Stimulated activated naive CD8-positive, alpha-beta T cell treated with anti-CD3 and anti-CD28 coated beads, Interleukin-15, Interleukin-2, amounts not matched to agents 100 ng/mL and 50 ng/mL, for 24 hours (primary cell): ENCODE results near the gene AGR3.

ENCODE experiments used
- H3K27ac Mint-ChIP-seq: one replicate; pipeline ENCODE4 v1.8.0; 2021; ENCODE audit warnings: mild to moderate bottlenecking, mixed read lengths
- H3K27me3 Mint-ChIP-seq: one replicate; pipeline ENCODE4 v1.8.0; 2021; ENCODE audit warnings: mixed read lengths
- H3K36me3 Mint-ChIP-seq: one replicate; pipeline ENCODE4 v1.8.0; 2021; ENCODE audit warnings: low read depth, mixed read lengths
- H3K4me1 Mint-ChIP-seq: one replicate; pipeline ENCODE4 v1.8.0; 2021; ENCODE audit warnings: low read depth, mixed read lengths
- H3K4me3 Mint-ChIP-seq: one replicate; pipeline ENCODE4 v1.8.0; 2021; ENCODE audit warnings: mild to moderate bottlenecking, mixed read lengths
- H3K9me3 Mint-ChIP-seq: one replicate; pipeline ENCODE4 v1.8.0; 2021; ENCODE audit warnings: mixed read lengths

AGR3 gene

DNA sequence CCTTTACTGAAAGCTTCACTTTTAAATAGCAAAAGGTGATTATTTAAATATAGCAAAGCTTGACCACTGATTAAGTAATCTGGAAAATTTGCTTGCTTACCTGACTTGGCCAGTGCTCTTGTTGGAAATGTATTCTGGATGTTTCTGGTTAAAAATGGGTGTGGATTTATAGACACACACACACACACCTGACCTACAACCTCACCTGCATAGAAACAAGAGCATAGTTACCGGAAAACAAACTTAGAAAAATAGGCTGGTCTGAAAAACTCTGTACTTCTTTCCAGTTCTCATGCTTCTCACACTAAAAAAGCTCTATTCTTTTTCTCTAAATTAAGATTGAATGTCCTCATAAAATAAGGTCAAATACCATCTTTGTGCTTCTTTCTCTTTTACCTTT lies at the start of gene AGR3:
TSS of gene AGR3 (minus strand) at position 140 of the 400 bp plus-strand sequence. CDS start 3,365 bp downstream, outside the sequence.
- H3K4me1 Mint-ChIP-seq = no peaks in the 10 kb centered on the region
- H3K4me3 Mint-ChIP-seq = no peak within 1 kb of the TSS
- no peaks in the 10 kb centered on the region for H3K36me3 Mint-ChIP-seq
- no peaks in the 10 kb centered on the region for H3K27me3 Mint-ChIP-seq
- no peaks in the 10 kb centered on the region for H3K9me3 Mint-ChIP-seq
- H3K27ac Mint-ChIP-seq = no peak within 1 kb of the TSS

DNA sequence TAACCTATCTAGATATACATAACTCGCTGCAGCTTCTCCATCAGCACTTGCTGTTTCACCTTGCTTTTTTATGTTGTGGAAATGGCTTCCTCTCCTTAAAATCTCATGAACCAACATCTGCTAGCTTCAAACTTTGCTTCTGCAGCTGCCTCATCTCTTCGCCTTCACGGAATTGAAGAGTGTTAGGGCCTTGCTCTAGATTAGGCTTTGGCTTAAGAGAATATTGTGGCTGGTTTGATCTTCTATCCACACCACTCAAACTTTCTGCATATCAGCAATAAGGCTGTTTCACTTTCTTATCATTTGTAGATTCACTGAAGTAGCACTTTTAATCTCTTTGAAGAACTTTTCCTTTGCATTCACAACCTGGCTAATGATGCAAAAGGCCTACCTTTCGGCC lies 49.2 kb upstream of the AGR3 start:
- Mint-ChIP-seq H3K36me3 (no peaks in the 10 kb centered on the region), H3K27me3 (peaks cover 10% of the 10 kb centered on the region), H3K4me1 (peaks cover 49% of the 10 kb centered on the region), H3K9me3 (no peaks in the 10 kb centered on the region), H3K4me3 (no peak overlapping the region), H3K27ac (peak overlapping the region; percentile 8)

DNA sequence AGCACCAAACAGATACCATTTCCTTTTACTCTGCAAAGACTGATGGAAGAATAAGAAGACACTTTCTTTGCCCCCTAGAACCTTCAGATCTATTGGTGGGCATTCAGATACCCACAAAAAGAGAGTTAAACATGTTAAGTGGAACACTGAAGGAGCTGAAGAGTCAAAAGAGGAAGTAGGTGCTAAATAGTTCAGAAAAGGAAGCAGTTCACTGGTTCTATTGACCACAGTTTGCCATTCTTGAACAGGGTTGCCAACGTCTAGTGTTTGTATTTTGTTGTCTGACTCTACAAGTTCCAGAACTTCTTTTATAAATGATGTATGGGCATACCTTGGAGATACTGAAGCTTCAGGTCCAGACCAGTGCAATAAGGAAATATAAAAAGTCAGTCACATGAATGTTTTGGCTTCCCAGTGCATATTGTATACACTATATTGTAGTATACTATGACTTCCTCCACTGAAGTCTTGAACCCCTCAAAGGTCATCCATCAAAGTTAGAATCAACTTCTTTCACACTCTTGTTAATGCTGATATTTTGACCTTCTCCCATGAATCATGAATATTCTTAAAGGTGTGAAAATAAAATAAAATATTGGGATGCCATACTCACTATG lies 47.5 kb upstream of the AGR3 start:
- Mint-ChIP-seq H3K27me3 (peaks cover 10% of the 10 kb centered on the region), H3K27ac (no peak overlapping the region), H3K4me1 (peaks cover 38% of the 10 kb centered on the region), H3K4me3 (no peak overlapping the region), H3K36me3 (no peaks in the 10 kb centered on the region), H3K9me3 (no peaks in the 10 kb centered on the region)

DNA sequence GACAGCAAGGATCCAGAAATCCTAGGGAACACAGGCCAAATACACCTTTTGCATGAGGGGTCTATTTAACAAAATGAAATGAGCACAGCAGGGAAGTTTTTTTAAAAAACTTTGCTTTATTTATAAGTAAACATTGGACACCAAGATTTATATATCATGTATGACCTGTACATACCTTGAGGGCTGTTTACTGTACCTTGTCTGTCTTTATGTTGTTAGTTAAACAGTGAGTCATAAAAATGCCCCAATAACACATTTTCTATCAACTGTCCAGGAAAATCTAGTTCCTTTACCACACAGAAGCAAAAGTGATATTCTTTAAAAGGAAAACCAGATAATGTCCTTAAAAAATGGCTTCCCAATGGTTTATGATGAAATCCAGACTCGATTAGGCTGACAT lies 45.1 kb upstream of the AGR3 start:
- Mint-ChIP-seq H3K4me3 (no peak overlapping the region), H3K27ac (no peak overlapping the region), H3K4me1 (peaks cover 32% of the 10 kb centered on the region), H3K27me3 (peaks cover 7% of the 10 kb centered on the region), H3K36me3 (no peaks in the 10 kb centered on the region), H3K9me3 (no peaks in the 10 kb centered on the region)

DNA sequence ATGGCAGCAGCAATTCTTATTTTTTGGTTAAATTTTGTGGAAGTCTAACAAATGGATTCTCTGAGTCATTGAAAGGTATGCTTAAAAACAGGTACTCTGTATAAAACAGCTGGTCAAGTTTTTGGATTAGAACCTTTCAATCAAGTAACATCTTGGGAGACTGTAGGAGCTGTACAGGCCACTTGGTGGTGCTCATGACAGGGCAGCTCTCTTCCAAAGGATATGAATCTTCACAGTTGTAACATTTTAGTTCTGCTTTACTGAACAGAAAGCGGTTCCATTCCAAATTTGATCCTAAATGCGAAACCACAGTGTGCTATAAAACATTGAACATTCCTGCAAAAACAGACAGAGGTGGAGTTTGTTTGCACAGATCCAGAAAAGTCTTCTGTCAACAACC lies 44.5 kb upstream of the AGR3 start:
- no peak overlapping the region for H3K27ac Mint-ChIP-seq
- H3K36me3 Mint-ChIP-seq = no peaks in the 10 kb centered on the region
- no peak overlapping the region for H3K4me3 Mint-ChIP-seq
- peaks cover 7% of the 10 kb centered on the region for H3K27me3 Mint-ChIP-seq
- H3K4me1 Mint-ChIP-seq = peaks cover 29% of the 10 kb centered on the region
- no peaks in the 10 kb centered on the region for H3K9me3 Mint-ChIP-seq

DNA sequence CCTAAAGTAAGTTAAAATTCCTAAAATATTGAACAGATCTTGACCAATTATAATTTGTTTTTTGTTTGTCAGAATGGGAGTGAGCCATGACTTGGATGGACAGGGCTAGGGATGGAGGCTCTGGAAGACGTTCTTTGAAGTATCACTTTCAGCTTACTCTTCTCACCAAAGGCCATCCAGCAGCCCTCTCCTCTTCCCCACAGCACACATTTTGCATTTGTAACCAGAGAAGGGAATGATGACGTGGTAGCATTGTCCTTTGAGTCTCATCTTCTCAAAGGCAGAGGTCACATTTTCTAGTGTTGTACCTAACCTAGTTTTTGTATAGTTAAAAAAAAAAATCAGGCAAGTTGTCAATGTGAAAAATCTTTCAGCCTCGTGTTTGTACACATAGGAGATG lies 43.8 kb upstream of the AGR3 start:
- H3K9me3 Mint-ChIP-seq = no peaks in the 10 kb centered on the region
- H3K27me3 Mint-ChIP-seq = peaks cover 7% of the 10 kb centered on the region
- H3K36me3 Mint-ChIP-seq = no peaks in the 10 kb centered on the region
- H3K4me1 Mint-ChIP-seq = peaks cover 23% of the 10 kb centered on the region
- no peak overlapping the region for H3K4me3 Mint-ChIP-seq
- no peak overlapping the region for H3K27ac Mint-ChIP-seq

DNA sequence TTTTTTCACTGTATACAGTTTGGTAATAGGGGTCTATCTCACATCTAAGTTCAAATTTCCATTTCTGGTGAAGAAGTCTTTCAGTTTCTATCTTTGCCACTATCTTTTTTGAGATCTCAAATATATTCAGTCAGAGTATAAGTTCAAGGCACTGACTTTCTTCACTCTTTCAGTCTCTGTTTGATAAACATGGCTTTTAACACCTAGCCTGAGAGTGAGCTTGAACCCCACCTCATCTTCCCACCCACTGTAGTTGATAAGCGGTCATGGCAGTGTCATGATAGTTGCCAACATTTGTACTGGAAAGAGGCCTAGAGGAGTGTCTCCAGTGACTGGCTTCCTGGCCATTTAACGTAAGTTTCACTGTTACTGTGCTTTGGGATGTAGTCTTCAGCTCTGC lies 41.2 kb upstream of the AGR3 start:
- Mint-ChIP-seq H3K4me3 (peak overlapping the region; percentile 8), H3K36me3 (no peaks in the 10 kb centered on the region), H3K9me3 (no peaks in the 10 kb centered on the region), H3K27ac (no peak overlapping the region), H3K4me1 (peaks cover 9% of the 10 kb centered on the region), H3K27me3 (no peaks in the 10 kb centered on the region)

DNA sequence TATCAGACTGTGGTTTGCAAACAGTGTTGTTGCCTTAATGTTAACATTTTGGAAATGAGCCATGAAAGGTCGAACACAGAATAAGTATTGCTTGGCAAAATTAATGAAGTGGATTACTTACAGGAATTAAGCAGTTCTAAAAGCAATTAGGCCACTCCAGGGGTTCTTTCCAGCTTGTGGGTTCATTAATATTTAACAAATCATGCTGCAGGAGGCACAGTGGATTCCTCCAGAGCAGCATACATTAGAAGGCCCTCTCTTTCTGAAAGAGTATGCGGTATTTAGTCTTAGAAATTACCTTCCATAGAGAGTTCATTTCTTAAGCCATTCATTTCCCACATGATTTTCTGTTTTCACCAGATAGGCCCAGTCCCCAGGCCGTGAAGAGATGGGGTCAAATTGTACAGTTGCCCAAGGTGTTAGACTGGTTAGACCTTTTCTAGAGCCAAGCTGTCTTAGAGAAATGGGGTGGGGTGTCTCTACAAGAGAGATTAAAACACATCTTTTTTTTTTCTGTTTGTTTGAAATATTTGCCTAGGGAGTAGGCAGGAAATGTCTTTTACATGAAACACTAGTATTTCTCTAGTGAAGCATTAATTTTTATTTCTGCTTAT lies 40.0 kb upstream of the AGR3 start:
- H3K27me3 Mint-ChIP-seq = no peaks in the 10 kb centered on the region
- H3K4me1 Mint-ChIP-seq = peaks cover 9% of the 10 kb centered on the region
- no peaks in the 10 kb centered on the region for H3K36me3 Mint-ChIP-seq
- no peak overlapping the region for H3K4me3 Mint-ChIP-seq
- H3K9me3 Mint-ChIP-seq = no peaks in the 10 kb centered on the region
- no peak overlapping the region for H3K27ac Mint-ChIP-seq

DNA sequence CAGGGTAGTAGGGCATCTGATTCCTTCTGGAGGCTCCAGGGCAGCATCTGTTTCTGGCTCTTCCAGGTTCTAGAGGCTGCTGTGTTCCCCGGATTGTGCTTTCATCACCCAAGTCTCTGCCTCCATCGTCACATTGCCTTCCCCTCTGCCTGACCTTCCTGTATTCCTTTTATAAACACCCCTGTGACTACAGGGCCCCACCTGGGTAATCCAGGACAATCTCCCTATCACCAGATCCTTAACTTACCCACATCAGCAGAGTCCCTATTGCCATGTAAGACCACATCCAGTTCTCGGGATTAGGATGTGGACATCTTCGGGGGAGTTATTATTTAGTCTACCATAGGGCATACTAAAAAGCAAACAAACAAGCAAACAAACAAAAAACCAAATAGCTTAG lies 39.4 kb upstream of the AGR3 start:
- no peaks in the 10 kb centered on the region for H3K36me3 Mint-ChIP-seq

DNA sequence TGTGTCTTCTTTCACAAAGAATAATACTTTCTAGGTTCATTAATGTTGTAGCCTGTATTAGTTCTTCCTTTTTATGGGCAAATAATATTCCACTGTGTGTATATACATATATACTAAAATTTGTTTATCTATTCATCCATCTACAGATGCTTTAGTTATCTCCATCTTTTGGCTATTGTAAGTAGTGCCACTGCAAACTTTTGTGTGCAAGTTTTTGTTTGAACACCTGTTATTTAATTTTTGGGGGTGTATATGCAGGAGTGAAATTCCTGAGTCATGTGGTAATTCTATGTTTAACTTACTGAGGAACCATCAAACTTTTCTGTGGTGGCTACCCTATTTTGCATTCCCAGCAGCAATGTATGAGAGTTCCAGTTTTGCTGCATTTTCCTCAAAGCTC lies 37.7 kb upstream of the AGR3 start:
- H3K4me1 Mint-ChIP-seq = peaks cover 21% of the 10 kb centered on the region
- H3K36me3 Mint-ChIP-seq = no peaks in the 10 kb centered on the region
- H3K4me3 Mint-ChIP-seq = no peak overlapping the region
- H3K9me3 Mint-ChIP-seq = no peaks in the 10 kb centered on the region
- no peak overlapping the region for H3K27ac Mint-ChIP-seq
- no peaks in the 10 kb centered on the region for H3K27me3 Mint-ChIP-seq

More for the DNA sequence above, 39.4 kb upstream of the AGR3 start:
- peaks cover 11% of the 10 kb centered on the region for H3K4me1 Mint-ChIP-seq
- no peak overlapping the region for H3K27ac Mint-ChIP-seq
- H3K9me3 Mint-ChIP-seq = no peaks in the 10 kb centered on the region
- no peak overlapping the region for H3K4me3 Mint-ChIP-seq
- H3K27me3 Mint-ChIP-seq = no peaks in the 10 kb centered on the region

DNA sequence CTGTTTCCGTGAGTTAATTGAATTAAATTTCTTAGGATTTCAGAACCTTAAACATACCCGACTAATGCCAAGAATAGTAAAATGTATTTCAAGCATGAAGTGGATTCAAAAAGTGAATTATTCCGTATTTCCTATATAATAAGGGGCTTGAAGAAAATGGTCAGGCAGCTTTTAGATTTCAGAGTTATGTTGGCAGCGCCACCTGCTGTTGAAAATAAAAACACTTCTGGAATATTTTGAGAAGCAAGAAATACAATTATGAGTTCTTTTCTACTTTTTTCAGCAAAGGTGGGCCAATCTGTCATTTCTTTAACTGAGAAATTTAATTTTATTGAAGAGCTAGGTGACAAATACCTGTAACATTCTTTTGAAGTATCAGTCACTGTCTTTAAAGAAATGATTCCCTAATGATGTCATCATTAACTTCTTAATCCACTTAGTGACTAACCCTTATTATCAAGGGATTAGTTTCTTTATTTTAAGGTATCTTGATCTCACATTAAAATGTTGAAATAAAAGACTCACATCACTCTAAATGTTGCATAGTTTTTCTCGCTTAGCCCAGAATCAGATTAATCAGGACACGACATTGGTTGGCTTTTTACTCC lies 36.6 kb upstream of the AGR3 start:
- no peak overlapping the region for H3K4me3 Mint-ChIP-seq
- peaks cover 19% of the 10 kb centered on the region for H3K4me1 Mint-ChIP-seq
- H3K27me3 Mint-ChIP-seq = no peaks in the 10 kb centered on the region
- H3K9me3 Mint-ChIP-seq = no peaks in the 10 kb centered on the region
- H3K27ac Mint-ChIP-seq = no peak overlapping the region
- no peaks in the 10 kb centered on the region for H3K36me3 Mint-ChIP-seq

DNA sequence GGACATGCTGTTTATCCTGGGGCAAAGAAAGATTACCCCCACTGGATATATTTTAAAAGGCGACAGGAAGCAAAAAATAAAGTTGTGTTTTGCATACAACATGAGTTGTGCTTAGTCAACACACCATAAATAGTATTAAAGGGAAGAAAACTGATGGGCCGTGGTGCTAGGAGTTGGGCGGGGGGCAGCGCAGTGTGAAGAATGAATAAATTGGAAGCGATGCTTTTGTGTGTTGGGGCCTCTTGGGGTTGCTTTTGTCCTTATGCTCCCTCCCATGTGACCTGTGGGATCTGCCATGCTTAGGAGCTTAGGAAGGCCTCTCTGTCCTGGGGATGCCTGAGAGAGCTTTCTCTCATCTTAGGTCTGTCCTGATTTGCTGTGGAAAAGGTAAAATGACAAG lies 35.0 kb upstream of the AGR3 start:
- peaks cover 11% of the 10 kb centered on the region for H3K4me1 Mint-ChIP-seq
- H3K27me3 Mint-ChIP-seq = no peaks in the 10 kb centered on the region
- no peaks in the 10 kb centered on the region for H3K9me3 Mint-ChIP-seq
- H3K36me3 Mint-ChIP-seq = no peaks in the 10 kb centered on the region
- H3K27ac Mint-ChIP-seq = no peak overlapping the region
- H3K4me3 Mint-ChIP-seq = no peak overlapping the region

DNA sequence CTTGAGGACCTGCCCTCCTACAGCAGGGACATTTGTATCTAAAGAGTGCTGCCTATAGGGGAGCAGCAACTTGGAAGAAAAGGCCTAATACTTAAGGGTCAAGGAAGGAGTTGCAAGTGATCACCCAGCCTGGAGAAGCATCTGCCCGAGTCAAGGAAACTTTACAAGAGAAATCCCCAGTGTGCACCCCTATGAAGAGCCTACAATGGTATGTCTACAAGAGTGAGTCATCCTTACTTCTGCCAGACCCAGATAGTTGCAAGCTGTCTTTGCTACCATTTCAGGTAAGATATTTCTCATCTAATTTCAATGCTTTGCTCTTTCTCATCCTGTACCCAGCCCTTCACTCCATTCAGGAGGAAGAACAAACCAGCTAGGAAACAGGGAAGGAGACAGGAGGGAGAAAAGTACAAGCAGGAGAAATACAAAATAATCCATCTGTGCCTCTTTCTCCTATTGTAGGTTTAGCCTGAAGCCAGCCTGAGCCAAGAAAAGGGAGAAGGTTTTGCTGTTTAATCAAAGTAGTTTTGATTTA lies 34.4 kb upstream of the AGR3 start:
- Mint-ChIP-seq H3K9me3 (no peaks in the 10 kb centered on the region), H3K4me3 (no peak overlapping the region), H3K36me3 (no peaks in the 10 kb centered on the region), H3K27me3 (no peaks in the 10 kb centered on the region), H3K4me1 (peaks cover 11% of the 10 kb centered on the region), H3K27ac (no peak overlapping the region)

DNA sequence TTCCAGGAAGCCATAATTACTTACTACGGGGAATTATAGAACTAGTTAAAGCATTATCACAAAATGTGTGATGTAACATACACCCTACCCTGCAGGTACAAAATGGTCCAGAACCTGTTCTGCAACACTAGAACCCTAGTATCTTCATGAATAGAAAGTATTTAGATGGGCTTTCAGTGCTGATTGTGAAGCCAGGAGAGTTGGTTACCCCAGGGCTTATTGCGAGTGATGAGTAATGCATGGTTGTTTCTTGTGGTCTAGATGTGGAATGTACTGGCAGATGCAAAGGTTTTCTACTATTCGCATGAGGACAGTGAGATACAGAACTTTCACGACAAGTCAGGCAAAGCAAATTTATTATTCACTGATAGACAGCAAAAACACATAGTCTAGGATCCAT lies 33.6 kb upstream of the AGR3 start:
- H3K4me1 Mint-ChIP-seq = peaks cover 11% of the 10 kb centered on the region
- H3K27me3 Mint-ChIP-seq = peaks cover 6% of the 10 kb centered on the region
- no peak overlapping the region for H3K4me3 Mint-ChIP-seq
- H3K27ac Mint-ChIP-seq = no peak overlapping the region
- H3K36me3 Mint-ChIP-seq = no peaks in the 10 kb centered on the region
- peaks cover 5% of the 10 kb centered on the region for H3K9me3 Mint-ChIP-seq

DNA sequence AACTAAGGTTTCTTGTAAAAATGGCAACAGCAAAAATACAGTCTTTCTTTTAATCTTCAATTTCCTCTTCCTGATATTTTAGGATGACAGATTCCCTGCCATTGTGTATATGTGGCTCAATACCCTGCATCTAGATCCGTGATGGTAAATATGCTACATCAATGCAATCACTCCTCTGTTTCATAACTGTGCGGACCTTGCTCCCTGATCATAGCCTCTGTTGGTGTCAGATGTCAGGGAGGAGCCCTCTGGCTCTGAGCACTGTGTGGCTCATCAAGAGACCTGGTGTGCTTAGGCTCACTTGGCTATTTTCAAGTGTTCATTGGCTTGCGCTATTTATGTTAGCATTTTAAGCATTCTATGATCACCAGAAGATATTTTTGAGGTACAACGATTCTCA lies 33.0 kb upstream of the AGR3 start:
- H3K4me3 Mint-ChIP-seq = no peak overlapping the region
- H3K4me1 Mint-ChIP-seq = peaks cover 11% of the 10 kb centered on the region
- H3K36me3 Mint-ChIP-seq = no peaks in the 10 kb centered on the region
- H3K27ac Mint-ChIP-seq = no peak overlapping the region
- H3K27me3 Mint-ChIP-seq = peaks cover 6% of the 10 kb centered on the region
- H3K9me3 Mint-ChIP-seq = peaks cover 5% of the 10 kb centered on the region
